ENCODE data around the gene SERF2.
"Not testable (repeated sequence)": the region's sequence is repeated elsewhere in the genome, so short reads cannot be mapped to it uniquely, and the experiment has no call there.

Gene SERF2

DNA sequence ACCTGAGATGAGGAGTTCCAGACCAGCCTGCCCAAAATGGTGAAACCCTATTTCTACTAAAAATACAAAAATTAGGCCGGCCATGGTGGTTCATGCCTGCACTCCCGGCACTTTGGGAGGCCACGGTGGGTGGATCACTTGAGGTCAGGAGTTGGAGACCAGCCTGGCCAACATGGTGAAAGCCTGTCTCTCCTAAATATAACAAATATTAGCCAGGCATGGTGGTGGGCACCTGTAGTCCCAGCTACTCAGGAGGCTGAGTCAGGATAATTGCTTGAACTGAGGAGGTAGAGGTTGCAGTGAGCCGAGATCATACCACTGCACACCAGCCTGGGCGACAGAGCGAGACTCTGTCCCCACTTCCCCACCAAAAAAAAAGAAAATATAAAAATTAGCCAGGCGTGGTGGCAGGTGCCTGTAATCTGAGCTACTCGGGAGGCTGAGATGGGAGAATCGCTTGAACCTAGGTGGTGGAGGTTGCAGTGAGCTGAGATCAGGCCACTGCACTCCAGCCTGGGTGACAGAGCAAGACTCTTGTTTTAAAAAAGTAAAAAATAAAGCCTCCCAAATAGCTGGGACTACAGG, 38.7 kb downstream of the SERF2 start:
- DNase-seq = not testable (repeated sequence)

DNA sequence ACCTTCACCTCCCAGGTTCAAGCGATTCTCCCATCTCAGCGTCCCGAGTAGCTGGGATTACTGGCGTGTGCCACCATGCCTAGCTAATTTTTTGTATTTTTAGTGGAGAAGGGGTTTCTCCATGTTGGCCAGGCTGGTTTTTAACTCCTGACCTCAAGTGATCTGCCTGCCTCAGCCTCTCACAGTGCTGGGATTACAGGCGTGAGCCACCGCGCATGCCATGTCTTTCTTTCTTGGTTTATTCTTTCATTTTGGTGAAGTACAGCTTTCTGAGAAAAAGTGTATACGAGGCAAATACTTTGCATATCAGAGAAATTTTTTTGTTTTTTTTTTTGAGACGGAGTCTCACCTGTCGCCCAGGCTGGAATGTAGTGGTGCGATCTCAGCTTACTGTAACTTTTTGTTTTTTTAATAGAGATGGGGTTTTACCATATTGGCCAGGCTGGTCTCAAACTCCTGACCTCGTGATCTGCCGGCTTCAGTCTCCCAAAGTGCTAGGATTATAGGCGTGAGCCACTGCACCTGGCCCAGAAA, 39.5 kb downstream of the SERF2 start:
- DNase-seq = not testable (repeated sequence)

DNA sequence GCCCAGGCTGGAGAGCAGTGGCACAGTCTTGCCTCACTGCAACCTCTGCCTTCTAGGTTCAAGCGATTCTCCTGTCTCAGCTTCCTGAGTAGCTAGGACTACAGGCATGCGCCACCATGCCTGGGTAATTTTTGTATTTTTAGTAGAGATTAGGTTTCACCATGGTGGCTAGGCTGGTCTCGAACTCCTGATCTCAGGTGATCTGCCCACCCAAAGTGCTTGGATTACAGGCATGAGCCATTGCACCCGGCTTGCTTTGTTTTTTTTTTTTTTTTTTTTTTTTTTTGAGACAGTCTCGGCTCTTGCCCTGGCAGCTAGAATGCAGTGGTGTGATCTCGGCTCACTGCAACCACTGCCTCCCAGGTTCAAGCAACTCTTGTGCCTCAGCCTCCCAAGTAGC, 40.4 kb downstream of the SERF2 start:
- DNase-seq = not testable (repeated sequence)

- DNase-seq = no peak
Measured at GRCh38 chr15:43845421-43845820, 53.3 kb downstream of the SERF2 start.

Data from CD4-positive, alpha-beta T cell treated with Interleukin-1 beta for 1 hour (primary cell).